GM19397 (cell line): Measurements from ENCODE around the gene FKBP6.
"Not testable (repeated sequence)": the region's sequence is repeated elsewhere in the genome, so short reads cannot be mapped to it uniquely, and the experiment has no call there.

Experiments used
- ATAC-seq: cut with Tn5 transposase; IDR thresholded peaks from one replicate; pipeline ENCODE4 v1.9.1; 2021; ENCODE audit warnings: mild to moderate bottlenecking, moderate library complexity; ENCODE audit not compliant: unreplicated experiment

Gene FKBP6, protein sequence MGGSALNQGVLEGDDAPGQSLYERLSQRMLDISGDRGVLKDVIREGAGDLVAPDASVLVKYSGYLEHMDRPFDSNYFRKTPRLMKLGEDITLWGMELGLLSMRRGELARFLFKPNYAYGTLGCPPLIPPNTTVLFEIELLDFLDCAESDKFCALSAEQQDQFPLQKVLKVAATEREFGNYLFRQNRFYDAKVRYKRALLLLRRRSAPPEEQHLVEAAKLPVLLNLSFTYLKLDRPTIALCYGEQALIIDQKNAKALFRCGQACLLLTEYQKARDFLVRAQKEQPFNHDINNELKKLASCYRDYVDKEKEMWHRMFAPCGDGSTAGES

DNA sequence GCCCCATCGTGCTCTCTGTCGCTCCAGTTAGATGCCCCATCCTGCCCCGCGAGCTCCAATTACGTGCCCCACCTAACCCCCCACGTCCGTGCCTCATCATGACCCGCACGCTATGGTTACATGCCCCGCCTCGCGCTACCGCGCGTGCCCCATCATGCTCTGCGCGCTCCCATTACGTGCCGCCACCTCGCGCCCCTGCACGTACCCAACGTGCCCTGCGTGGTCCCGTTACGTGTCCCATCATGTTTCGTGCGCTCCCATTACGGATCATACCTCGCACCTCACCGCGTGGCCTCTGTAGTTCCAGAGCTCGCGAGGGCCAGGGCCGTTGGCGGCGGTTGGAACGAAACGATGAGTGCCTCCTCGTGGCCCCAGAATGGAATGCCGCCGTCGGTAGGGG lies at the start of gene FKBP6, which contains the start of gene TRIM50:
FKBP6 (plus strand) TSS at position 240 of the 400 bp plus-strand sequence. CDS start 268 bp downstream, outside the sequence.
TRIM50 (minus strand) TSS at position 161 of the 400 bp plus-strand sequence. CDS start 3,295 bp downstream, outside the sequence.
- not testable (repeated sequence) for ATAC-seq

DNA sequence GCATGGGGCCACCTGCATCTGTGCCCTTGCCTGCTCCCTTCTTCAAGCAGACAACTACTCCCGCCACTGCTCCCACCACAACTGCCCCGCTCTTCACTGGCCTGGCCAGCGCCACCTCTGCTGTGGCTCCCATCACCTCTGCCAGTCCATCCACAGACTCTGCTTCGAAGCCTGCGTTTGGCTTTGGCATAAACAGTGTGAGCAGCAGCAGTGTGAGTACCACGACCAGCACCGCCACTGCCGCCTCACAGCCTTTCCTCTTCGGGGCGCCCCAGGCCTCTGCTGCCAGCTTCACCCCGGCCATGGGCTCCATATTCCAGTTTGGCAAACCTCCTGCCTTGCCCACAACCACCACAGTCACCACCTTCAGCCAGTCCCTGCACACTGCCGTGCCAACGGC lies 30.7 kb upstream of the FKBP6 start:
- not testable (repeated sequence) for ATAC-seq

DNA sequence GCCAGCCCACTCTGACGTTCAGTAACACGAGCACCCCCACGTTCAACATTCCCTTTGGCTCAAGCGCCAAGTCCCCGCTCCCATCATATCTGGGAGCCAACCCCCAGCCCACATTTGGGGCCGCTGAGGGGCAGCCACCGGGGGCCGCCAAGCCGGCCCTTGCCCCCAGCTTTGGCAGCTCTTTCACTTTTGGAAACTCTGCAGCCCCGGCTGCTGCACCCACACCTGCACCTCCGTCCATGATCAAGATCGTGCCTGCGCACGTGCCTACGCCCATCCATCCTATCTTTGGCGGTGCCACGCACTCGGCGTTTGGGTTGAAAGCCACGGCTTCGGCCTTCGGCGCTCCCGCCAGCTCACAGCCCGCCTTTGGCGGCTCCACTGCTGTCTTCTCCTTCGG lies 30.3 kb upstream of the FKBP6 start:
- not testable (repeated sequence) for ATAC-seq

DNA sequence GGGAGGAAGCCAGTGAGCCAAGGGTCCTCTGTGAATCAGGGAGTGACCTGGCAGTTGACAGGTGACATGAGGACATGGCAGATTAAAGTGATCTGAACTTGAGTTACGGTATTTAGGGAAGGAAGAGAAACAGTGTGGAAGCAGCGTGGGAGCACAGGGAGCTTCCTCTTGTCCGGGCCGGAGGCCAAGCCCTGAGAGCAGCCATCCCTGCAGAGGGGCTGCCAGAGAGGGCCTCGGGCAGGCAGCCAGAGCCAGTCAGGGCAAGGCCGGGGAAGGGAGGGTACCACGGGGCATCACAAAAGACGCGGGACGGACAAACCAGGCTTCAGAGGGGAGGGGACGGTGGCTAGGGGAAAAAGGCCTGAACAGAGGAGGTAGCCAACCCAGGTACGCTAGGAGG lies 28.1 kb upstream of the FKBP6 start:
- not testable (repeated sequence) for ATAC-seq

DNA sequence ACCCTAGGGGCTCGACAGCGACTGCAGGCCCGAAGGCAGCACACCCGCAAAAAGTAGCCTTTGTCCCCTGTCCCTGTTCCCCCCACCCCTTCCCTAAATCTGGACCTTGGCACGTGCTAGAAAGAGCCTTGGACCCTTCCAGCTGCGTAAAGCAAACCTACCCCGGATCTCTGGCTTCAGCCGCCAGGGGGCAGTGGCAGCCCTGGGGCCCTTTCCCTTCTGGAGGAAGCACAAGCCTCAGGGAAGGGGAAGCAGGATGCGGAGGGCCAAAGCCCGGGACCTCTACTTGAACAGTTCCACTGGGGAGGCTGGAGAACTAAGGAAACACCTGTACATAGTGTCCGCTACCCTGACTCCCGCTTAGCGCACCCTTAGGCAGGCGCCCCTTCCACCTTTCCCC lies 26.9 kb upstream of the FKBP6 start:
- ATAC-seq, result not testable (repeated sequence)

DNA sequence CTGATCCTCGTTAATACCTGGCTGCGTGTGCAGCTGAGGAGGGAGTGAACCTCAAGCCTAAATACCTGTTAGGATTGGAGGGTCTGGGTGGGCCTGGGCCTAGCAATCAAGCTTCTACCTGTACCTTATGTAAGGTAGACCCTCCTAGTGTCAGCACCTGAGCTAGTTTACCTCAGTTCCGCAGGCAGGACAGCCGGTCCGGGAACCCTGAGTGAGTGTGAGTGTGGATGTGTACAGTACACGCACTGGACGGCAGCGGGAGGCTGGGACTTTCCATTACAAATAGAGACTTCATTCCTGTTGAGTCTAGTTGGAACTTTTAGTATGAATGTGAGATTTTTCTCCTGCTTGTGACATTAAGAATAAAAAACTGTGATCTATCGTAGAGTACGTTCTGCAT lies 25.1 kb upstream of the FKBP6 start:
- ATAC-seq, result not testable (repeated sequence)

DNA sequence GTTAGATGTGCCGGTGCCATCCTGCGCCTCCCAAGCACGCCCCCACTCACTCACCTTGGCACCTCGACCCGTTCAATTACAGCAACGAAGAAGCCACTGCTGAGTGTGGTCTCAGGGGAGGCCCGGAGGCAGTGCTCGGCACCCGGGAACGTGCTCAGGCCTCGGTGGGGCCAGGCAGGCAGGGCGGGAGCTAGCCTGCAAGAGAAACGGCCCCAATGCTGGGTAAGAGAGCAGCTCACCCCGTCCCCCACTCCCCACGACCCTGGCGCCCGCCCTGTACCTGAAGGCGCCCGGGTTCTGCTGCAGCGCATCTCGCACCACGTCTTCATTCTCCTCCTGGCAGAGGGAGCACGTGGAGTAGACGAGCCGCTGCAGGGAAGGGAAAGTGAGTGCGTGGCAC lies 24.4 kb upstream of the FKBP6 start:
- ATAC-seq, result no peak

DNA sequence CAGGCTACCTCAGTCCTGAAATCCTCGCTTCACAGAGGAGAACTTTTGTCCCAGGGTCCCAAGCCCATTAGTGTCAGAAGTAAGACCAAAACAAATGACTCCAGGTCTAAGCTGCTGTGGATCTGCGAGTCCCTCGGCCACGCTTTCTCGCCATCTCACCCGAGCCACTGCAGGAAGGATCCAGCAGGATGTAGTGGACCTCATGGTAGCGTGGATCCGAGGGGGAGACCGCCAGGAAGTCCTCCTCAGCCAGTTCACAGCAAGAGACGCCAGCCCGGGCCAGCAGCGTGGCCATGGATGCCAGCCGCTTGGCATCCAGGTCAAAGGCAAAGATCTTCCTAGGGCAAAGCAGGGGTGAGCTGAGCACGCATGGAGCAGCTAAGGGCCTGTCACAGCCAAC lies 23.9 kb upstream of the FKBP6 start:
- ATAC-seq, result no peak

DNA sequence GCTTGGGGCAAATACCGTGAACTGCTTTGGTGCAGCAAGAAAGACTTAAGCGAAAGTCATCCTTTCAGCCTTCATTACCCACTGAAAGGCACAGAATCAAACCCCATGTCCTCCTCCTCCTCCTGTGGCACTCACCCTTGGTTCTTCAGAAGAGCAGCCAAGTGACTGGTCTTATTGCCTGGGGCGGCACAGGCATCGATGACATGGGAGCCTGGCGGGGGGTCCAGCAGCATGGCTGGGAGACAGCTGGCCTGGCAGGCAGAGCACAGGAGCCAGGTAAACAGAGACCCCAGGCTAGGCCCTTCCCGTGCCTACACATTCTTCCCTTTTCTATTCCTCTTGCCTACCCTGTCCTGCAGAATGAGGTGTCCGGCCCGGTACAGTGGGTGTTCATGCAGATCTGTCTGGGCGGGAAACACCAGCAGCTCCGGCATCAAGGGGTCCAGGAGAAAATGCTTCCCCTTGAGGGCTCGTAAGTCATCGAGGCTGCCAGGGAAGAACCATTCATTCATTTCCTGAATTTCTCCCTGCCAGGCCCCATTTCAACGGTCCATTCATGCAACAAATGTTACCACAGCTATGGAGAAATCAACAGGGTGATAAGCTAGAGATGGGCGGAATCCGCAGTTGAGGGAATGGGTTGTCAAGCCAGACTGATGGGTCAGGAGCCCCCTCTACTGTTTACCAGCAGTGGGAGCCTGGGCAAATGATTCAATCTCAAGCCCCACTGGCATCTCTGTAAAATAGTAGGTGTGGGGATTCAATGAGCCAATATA lies 23.2 kb upstream of the FKBP6 start:
- not testable (repeated sequence) for ATAC-seq

DNA sequence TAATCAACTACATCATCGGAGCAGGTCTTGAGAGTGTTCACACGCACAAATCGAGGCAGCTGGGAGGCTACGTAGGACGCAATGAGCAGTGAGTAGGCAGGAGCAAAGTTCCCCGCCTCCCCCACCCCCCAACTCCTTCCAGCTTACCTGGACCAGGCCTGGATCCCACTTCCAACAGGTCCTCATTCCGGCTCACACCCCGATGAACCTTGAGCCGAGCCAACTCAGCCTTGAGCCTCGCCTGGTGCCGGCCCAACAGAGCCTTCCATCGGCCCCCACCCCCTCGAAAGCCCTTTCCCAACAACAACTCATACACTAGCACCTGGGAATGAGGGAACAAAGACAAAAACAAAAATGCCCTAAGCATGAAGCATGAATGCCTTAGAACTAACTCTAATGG lies 20.5 kb upstream of the FKBP6 start:
- no peak for ATAC-seq

DNA sequence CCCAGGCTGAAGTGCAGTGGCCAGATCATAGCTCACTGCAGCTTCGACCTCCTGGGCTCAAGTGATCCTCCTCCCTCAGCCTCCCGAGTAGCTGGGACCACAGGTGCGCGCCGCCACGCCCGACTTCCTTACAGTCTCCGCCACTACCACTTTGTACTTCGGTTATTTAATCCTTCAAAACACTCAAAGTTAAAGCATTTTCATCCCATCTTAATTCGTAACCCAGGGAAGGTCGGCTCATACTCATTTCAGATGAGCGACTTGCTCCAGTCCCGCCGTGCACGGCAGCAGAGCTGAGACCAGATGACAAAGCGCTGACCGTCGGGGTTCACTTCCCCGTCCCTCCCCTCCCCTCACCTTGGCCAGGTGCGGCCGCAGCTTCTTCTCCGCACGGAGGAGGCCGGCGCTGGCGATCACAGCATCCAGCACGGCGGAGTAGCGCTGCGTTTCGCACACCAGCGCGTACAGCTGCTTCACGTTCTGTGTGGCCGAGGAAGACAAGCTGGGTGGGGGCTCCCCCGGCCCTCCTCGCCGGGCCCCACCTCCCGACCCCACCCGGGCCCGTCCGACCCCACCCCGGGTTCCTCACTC lies 19.8 kb upstream of the FKBP6 start:
- ATAC-seq, result peak; percentile 38

DNA sequence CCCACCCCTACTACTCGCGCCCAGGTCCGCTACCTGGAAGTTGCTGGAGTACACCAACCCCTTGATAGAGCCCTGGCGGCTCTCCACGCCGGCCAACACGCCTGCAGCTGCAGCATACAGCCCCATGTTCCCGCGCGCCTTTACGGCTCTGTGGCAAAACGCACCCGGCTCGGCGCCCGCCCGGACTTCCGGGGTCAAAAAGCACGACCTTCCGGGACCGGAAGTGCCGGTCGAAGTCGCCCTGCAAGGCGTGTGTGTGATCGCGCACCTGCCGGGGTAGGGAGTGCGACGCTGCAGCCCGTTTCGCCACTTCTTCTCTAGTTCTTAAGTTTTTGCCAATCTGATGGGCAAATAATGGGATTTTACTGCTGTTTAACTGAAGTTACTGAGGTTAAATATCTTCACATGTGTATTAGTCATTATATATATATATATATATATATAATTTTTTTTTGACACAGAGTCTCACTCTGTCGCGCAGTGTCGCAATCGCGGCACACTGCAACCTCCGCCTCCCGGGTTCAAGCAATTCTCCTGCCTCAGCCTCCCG lies 19.2 kb upstream of the FKBP6 start, which contains the start of gene NSUN5:
NSUN5 (minus strand) TSS at position 162 of the 550 bp plus-strand sequence; CDS start at position 126, 36 bp downstream.
- peak; percentile 87 for ATAC-seq

DNA sequence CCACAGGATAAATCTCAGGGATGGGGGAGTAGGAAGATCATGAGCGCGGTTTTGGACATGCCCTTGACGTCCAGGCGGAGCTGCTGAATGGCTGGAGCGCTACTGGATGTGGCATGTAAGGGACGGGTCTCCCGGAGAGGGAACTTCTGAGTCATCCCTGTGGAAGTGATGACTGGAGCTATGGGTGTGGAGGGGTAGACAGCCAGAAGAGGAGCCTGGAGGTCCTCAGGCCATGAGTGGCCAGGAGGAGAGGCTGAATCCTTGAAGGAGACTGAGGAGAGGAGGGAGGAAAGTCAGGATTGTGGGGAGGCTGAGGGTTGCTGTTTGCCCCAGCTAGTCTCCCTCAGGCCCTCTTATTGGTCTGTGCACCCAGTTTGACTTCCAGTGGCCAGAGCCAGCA lies 16.5 kb upstream of the FKBP6 start:
- not testable (repeated sequence) for ATAC-seq

DNA sequence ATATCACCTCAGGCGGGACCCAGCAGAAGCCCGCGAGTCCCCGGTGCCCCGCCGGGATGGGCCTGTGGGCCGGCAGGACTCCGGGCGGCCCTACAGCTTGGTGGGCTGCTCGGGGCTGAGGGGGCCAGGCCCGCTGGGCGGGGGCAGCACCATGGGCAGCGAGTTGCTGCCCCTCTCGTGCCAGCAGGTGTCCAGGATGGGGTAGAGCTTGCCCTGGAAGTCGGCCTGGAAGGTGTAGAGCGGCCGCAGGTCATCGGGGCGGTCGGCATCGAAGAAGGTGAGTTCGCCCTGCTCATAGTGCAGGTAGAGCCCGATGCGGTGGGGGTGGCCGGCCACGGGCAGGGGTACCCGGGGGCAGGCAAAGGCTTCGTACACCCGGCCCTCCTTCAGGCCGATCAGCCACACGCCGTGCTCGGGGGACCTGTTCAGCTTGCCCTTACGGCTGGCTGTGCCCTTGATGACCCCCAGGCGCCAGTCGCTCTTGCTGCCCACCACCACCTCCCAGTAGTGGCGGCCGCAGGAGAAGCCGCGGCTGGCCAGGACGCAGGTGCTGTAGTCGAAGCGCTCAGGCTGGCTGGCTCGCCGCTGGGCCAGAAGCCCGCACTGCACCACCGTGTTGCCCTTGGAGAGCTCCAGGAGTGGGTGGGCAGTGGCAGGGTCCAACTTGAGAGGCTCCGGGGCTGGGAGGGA lies 15.0 kb upstream of the FKBP6 start:
- ATAC-seq, result no peak

DNA sequence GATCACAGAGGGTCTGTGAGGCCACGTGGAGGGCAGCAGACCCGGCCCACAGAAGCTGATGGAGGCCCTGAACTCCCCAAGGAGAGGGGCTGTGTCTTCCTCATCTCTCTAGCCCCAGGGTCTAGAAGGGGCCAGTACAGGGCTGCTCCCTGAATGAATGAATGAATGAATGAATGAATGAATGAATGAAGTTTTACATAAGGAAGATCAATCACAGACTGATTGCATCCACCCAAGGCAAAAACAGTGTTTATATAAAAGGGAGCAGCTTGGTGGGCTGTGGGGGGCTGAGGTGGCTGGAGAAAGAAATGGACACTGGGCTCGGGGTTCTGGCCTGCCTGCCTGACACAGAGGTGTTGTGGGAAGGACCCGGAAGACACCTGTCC lies 14.4 kb upstream of the FKBP6 start:
- ATAC-seq, result no peak

DNA sequence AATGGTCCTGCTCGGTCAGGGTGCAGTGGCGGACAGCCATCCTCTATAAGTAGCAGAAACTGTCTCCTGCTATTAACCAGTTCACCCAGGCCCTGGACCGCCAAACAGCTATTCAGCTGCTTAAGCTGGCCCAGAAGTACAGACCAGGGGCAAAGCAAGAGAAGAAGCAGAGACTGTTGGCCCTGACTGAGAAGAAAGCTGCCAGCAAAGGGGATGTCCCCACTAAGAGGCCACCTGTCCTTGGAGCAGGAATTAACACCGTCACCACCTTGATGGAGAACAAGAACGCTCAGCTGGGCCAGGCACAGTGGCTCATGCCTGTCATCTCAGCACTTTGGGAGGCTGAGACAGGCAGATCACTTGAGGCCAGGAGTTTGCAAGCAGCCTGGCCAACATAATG lies 13.7 kb upstream of the FKBP6 start:
- no peak for ATAC-seq

DNA sequence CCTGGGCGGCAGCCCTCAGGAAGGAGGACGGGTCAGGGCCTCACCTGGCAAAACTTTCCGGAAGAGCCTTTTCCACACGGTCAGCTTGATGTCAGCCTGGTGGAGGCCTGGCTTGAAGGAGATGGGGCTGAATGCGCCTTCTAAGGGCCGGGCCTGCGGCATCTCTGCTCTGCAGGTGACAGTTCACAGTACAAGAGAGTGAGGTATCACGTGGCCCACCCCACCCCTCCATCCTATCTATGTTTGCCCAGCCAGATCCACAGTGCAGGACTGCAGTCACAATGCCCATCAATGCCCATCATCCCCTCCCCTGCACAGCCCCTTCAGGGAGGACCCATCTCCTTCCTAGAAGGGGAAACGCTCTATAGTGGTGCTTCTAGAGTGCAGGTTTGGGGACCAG lies 11.4 kb upstream of the FKBP6 start:
- ATAC-seq, result no peak

DNA sequence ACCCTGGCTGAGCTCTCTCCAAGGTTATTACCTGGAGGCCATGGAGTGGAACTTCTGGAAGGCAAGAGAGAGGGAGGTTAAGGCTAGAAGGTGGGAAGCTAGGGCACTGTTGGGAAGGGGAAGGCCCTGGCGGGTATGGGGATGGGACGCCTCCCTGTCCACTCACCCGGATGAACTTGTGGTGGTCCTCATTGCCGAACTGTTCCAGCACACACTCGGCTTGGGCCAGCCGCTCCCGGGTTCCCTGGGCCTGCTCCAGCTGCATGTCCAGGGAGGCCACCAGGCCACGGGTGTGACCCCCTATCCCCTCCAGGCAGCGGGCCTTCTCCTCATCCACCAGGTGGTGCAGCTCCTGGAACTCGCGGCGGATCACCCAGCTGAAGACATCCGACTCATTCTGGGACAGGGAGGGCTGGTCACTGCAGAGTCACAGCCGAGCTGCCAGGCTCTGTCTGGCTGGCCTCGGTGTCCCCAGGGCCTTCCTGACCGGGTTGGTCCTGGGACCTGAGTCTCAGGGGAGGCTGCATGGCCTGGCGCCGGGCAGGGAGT lies 9.2 kb upstream of the FKBP6 start:
- not testable (repeated sequence) for ATAC-seq

DNA sequence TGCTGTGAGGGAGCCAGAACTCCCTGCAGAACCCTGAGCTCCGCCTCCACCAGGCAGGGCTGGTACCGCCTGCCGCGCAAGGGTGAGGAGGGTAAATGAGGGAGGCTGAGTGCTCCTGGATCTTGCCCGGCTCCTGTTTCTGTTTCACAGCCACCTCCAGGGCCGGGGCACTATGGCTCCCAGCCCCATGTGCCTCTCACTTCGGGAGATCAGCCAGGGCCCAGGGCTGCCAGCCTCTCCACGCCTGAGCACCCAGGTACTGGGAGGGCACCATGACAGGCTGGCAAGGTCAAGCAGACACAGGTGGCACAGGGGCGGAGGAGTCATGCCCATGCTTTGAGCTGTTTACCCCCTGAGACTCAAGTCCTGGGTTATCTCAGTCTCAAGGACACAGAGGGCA lies 8.4 kb upstream of the FKBP6 start:
- ATAC-seq, result not testable (repeated sequence)

DNA sequence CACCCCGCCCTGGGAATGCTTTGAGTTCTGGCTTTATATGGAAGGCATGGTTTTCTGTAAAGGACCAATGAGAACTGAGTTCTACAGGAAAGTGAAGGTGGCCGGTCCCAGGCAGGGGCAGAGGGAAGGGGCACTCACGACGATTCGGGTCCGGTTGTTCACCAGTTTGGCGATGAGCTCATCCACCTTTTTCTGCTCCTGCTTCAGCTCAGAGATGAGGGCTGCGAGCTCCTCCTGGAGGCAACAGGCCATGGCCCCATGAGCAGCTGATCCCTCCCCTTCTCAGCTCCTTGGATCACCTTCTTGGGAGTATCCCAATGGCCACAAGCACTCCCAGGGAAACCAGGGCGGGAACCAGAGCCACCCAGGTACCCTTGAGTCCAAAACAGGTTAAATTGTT lies 8.0 kb upstream of the FKBP6 start:
- not testable (repeated sequence) for ATAC-seq
